ENCODE measurements around the gene PALLD. TPM values are rescaled to one million over a fixed set of nuclear protein-coding genes. Genes with fewer than 3 reads are reported as not detected.

Gene PALLD
- total RNA-seq, 2 experiments from 2014 or later: 2.4 to 2.8 TPM

DNA sequence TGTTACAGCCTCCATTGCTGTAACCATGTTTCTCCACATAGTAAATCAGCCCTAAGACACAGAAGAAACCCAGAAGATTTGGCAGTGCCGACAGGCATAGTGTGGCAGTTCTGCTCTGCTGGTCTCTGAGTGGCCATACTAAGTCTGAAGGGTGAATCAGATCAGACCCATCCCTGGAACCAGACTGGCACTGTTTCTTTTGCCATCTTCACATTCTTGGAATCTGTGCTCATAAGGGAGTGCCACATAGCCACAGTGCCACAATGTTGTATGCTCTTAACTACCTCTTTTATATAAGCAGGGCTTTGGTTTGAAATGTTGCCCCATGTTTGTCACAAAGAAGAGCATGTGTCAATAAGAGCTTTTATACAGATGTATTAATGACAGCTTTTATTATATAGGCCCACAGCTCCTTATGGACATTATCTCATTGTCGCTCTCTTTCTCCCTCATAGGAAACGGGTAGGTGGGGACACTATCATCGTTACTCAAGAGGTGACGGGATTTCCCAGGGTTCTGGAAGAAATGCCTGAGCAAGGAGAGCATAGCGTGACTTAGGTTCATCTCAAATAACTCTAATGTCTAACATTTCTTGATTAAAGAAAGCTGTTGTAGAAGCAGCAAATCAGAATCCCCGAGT, 385.0 kb downstream of the PALLD start:
- DNase-seq: no peak
- H3K4me3 Mint-ChIP-seq: no peak overlapping the region
- H3K36me3 Mint-ChIP-seq (ENCODE audit: low read depth): no peaks in the 10 kb centered on the region
- peaks cover 32% of the 10 kb centered on the region for H3K27me3 Mint-ChIP-seq
- ChIA-PET CTCF (interaction anchor here (1.5 kb wide), 1 partner anchor 10 kb away, joined by 4 read pairs; no protein-coding TSS in a partner anchor), POLR2A (no interaction called here)
- no peak overlapping the region for H3K27ac Mint-ChIP-seq
- no peaks in the 10 kb centered on the region for H3K9me3 Mint-ChIP-seq
- H3K4me1 Mint-ChIP-seq: peaks cover 8% of the 10 kb centered on the region

DNA sequence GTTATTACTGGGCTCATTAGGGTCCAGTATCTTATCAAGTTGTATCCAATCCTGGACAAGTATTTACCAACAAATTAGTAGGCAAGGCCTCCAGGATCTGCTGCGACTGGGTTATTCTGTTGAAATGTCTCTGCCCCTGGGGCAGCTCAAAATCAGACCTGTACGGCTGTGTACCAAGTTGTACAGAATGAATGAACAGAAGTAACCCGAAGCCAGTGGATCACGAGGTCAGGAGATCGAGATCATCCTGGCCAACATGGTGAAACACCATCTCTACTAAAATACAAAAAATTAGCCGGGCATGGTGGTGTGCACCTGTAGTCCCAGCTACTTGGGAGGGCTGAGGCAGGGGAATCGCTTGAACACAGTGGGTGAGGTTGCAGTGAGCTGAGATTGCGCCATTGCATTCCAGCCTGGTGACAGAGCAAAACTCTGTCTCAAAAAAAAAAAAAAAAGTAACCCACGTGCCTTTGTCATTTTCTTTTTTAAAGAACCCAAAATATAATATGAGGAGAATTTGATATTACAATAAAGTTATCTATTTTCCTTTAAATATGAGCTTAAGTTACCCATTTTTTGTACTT, 385.9 kb downstream of the PALLD start:
- CTCF ChIA-PET: interaction anchor here (1.5 kb wide), 1 partner anchor 9 kb away, joined by 4 read pairs; no protein-coding TSS in a partner anchor
- H3K4me3 Mint-ChIP-seq: no peak overlapping the region
- peaks cover 8% of the 10 kb centered on the region for H3K4me1 Mint-ChIP-seq
- H3K27me3 Mint-ChIP-seq: peaks cover 25% of the 10 kb centered on the region
- POLR2A ChIA-PET: no interaction called here
- no peak overlapping the region for H3K27ac Mint-ChIP-seq
- DNase-seq: no peak
- H3K36me3 Mint-ChIP-seq (ENCODE audit: low read depth): no peaks in the 10 kb centered on the region
- no peaks in the 10 kb centered on the region for H3K9me3 Mint-ChIP-seq

DNA sequence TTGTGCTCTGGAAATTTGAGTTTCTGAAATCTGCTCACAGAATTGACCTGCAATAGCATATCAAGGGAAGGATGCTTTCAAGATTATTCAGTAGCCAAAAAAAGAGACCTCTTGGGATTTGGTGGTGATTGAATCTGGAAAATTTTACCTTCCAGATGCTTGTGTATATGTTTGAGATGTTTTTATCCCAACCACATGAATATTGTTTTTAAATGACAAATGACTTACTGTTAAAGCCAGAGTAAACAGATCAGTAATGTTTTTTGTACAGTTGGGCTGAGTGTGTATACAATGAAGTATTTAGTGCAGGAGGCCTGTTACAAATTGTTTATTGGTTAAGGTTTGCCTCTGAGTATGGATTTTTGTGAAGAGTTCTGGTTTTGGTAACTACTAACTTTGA, 386.7 kb downstream of the PALLD start:
- CTCF ChIA-PET: no interaction called here
- no peak for DNase-seq
- H3K27me3 Mint-ChIP-seq: peaks cover 21% of the 10 kb centered on the region
- no peak overlapping the region for H3K27ac Mint-ChIP-seq
- no peak overlapping the region for H3K4me3 Mint-ChIP-seq
- POLR2A ChIA-PET: no interaction called here
- H3K36me3 Mint-ChIP-seq (ENCODE audit: low read depth): no peaks in the 10 kb centered on the region
- H3K9me3 Mint-ChIP-seq: no peaks in the 10 kb centered on the region
- H3K4me1 Mint-ChIP-seq: peaks cover 5% of the 10 kb centered on the region

DNA sequence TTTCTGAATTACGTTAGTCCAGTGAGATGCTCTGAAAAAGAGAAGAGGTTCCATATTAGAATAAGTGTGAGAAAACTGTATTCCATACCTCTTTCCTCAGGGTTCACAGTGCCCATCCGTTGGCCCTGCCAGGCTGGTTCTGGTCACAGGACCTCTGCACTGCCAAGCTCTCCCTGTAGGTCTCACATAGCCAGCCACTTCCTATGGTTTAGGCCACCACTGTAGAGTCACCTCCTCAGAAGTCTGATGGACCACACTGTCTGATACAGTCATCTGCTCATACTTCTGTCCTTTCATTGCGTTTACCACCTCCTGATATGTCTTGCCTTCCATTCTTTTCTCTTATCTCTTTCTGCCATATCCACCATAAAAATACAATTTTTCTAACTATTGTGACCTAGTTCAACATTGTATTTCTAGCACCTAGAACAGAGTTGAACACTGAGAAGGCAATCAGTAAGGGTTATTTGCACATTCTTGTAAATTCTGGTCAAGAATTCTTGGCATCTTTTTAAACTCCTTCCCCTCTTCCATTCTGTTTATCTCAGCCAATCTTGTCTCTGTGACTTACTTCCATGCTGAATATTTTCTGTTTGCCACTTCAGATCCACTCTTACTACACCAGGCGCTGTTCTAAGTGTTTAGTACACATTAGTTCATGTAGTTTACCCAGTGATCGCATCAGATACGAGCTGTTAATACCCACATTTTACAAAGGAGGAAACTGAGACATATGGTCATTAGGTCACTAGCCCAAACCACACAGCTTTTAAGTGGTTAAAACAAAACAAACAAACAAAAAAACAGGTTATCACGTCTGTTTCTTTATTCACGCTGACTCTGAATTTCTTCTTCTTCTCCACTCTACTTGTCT, 387.6 kb downstream of the PALLD start:
- no peak for DNase-seq
- Mint-ChIP-seq H3K9me3 (no peaks in the 10 kb centered on the region), H3K27me3 (peaks cover 12% of the 10 kb centered on the region), H3K36me3 (ENCODE audit: low read depth) (no peaks in the 10 kb centered on the region), H3K27ac (no peak overlapping the region), H3K4me1 (peaks cover 3% of the 10 kb centered on the region), H3K4me3 (no peak overlapping the region)
- ChIA-PET POLR2A (no interaction called here), CTCF (no interaction called here)

DNA sequence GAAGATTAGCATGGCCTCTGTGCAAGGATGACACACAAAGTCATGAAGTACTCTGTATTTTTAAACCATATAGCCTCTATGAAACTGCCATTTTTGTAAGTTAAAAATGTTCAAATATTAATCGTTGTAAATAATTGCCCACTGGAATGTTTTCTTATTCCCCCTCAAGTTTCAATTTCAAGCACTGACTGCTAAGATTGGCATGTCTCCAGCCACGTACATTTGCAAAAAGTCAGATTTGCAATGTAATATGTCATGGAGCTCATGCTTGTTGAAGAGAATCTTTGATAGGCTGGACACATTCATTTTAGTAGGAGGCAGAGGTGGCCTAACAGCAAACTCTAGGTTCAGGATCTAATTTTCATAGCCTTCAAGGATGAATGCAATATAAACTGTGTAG, 388.5 kb downstream of the PALLD start:
- H3K4me3 Mint-ChIP-seq: no peak overlapping the region
- H3K4me1 Mint-ChIP-seq: peaks cover 3% of the 10 kb centered on the region
- ChIA-PET POLR2A (no interaction called here), CTCF (interaction anchor here (0.7 kb wide), 1 partner anchor 405 kb away, joined by 3 read pairs; the partner anchor contains the start of gene DDX60L)
- DNase-seq: no peak
- no peaks in the 10 kb centered on the region for H3K36me3 Mint-ChIP-seq (ENCODE audit: low read depth)
- no peaks in the 10 kb centered on the region for H3K9me3 Mint-ChIP-seq
- H3K27me3 Mint-ChIP-seq: peaks cover 8% of the 10 kb centered on the region
- no peak overlapping the region for H3K27ac Mint-ChIP-seq

DNA sequence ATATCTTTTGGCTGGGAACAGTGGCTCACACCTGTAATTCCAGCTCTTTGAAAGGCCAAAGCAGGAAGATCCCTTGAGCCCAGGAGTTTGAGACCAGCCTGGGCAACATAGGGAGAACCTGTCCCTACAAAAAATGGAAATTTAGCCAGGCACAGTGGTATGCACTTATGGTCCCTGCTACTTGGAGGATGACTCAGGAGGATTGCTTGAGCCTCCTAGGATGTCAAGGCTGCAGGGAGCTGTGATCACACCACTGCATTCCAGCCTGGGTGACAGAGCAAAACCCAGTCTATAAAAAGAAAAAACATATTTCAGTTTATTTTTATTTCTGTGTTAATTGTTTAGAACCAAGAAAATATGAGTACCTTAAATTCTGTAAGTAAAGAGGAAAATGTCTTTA, 389.5 kb downstream of the PALLD start:
- no peaks in the 10 kb centered on the region for H3K9me3 Mint-ChIP-seq
- H3K36me3 Mint-ChIP-seq (ENCODE audit: low read depth): no peaks in the 10 kb centered on the region
- no peak overlapping the region for H3K27ac Mint-ChIP-seq
- CTCF ChIA-PET: interaction anchor here (0.7 kb wide), 2 partner anchors 20 to 406 kb away, joined by 3 to 4 read pairs; partner anchors contain the start of gene DDX60L
- no peaks in the 10 kb centered on the region for H3K4me1 Mint-ChIP-seq
- H3K27me3 Mint-ChIP-seq: peaks cover 2% of the 10 kb centered on the region
- DNase-seq: no peak
- POLR2A ChIA-PET: no interaction called here
- H3K4me3 Mint-ChIP-seq: no peak overlapping the region

DNA sequence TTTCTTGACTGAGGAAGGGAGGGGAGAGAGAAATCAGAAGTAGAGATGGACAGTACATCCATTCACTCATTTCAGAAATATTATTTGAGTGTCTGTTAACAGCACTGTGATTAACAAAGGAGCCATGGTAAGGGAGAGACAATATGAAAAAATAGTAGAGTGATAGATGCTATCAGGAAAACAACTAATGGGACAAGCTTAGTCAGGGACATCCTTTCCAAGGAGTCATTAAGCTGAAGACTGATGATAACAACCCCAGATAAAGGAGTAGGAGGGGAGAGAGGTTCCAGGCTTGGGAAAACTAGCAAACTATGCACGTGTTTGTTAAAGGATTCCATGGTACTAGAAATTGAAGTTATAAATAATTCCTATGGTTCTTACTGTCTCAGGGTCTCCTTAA, 391.0 kb downstream of the PALLD start:
- H3K9me3 Mint-ChIP-seq: no peaks in the 10 kb centered on the region
- no peak for DNase-seq
- no peaks in the 10 kb centered on the region for H3K27me3 Mint-ChIP-seq
- H3K27ac Mint-ChIP-seq: no peak overlapping the region
- no peaks in the 10 kb centered on the region for H3K36me3 Mint-ChIP-seq (ENCODE audit: low read depth)
- ChIA-PET CTCF (no interaction called here), POLR2A (no interaction called here)
- no peaks in the 10 kb centered on the region for H3K4me1 Mint-ChIP-seq
- no peak overlapping the region for H3K4me3 Mint-ChIP-seq

DNA sequence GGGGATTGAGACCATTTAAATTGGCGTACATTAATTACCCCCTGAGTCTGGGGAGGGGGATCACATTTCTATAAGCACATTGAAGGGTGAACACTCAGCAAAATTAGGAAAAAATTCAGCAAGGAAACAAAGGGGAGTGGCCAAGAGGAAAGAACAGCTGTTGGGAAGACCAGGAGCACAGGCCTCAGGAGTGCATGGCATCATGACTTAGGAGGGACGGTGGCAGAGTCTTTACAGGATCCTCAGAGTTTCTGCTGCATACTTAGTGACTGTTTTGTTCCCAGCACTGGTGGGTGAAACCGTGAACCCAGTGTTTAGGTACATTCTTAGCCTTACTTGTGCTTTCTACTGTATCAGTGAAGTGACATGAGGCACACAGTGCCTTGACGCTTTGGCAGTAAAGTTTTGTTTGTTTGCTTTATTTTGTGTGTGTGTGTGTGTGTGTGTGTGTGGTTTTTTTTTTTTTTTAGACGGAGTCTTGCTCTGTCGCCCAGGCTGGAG, 391.9 kb downstream of the PALLD start:
- ChIA-PET POLR2A (no interaction called here), CTCF (interaction anchor here (0.6 kb wide), 1 partner anchor 16 kb away, joined by 3 read pairs; no protein-coding TSS in a partner anchor)
- no peaks in the 10 kb centered on the region for H3K9me3 Mint-ChIP-seq
- no peak for DNase-seq
- H3K4me1 Mint-ChIP-seq: no peaks in the 10 kb centered on the region
- no peaks in the 10 kb centered on the region for H3K36me3 Mint-ChIP-seq (ENCODE audit: low read depth)
- no peak overlapping the region for H3K27ac Mint-ChIP-seq
- no peaks in the 10 kb centered on the region for H3K27me3 Mint-ChIP-seq
- H3K4me3 Mint-ChIP-seq: no peak overlapping the region

DNA sequence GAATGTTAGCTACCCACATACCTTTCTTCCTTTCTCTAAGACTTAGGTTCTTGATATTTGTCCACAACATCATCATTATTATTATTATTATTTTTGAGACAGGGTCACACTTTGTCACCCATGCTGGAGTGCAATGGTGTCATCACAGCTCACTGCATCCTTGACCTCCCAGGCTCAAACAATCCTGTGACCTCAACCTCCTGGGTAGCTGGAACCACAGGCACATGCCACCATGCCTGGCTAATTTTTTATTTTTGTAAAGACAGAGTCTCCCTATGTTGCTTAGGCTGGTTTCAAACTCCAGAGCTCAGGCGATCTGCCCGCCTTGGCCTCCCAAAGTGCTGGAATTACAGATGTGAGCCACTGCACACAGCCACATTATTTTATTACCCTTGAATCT, 394.2 kb downstream of the PALLD start:
- H3K4me3 Mint-ChIP-seq: no peak overlapping the region
- no peak for DNase-seq
- no peaks in the 10 kb centered on the region for H3K27me3 Mint-ChIP-seq

DNA sequence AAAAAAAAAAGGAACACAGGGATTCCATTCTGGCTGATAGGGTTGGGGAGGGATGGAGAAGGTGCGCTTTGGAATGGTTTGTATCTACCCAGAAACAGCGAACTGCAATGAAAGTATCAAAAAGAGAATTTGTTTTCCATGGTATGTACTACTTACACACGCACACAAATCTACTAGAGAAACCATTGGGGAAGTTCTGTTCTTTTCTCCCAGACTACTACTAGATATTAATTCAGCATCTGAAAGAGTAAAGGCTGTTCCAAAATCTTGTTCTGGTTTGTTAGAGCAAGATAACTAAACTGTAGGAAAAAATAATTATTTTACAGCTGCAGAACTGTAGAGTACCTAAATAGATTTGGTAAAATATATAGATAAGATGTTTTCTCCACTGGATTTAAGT, 394.8 kb downstream of the PALLD start:
- Mint-ChIP-seq H3K4me3 (no peak overlapping the region), H3K4me1 (no peaks in the 10 kb centered on the region), H3K27me3 (no peaks in the 10 kb centered on the region), H3K9me3 (no peaks in the 10 kb centered on the region), H3K27ac (no peak overlapping the region), H3K36me3 (ENCODE audit: low read depth) (no peaks in the 10 kb centered on the region)
- CTCF ChIA-PET: interaction anchor here (1.2 kb wide), 1 partner anchor 9 kb away, joined by 4 read pairs; no protein-coding TSS in a partner anchor
- DNase-seq: no peak
- POLR2A ChIA-PET: no interaction called here

More for the DNA sequence above, 394.2 kb downstream of the PALLD start:
- no peak overlapping the region for H3K27ac Mint-ChIP-seq
- no peaks in the 10 kb centered on the region for H3K36me3 Mint-ChIP-seq (ENCODE audit: low read depth)
- H3K9me3 Mint-ChIP-seq: no peaks in the 10 kb centered on the region
- H3K4me1 Mint-ChIP-seq: no peaks in the 10 kb centered on the region
- ChIA-PET CTCF (no interaction called here), POLR2A (no interaction called here)

DNA sequence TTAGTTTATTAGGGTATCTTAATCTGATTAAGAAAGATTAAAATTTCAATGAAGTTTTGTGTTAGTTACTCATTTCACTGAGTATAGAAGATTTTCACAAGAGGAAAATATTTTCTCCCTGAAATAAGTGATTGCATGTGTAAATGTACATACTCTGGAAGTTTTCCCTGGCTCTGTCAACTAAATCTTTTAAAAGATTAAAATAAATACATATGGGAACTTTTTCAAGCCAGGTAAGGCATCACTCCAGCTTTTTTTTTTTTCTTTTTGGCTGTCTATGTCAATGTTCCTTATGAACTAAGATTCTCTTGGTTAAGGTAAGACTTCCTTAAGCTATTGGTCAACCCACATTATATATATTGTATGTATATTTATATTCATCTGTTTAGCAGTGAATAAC, 395.6 kb downstream of the PALLD start:
- CTCF ChIA-PET: interaction anchor here (0.9 to 1.2 kb wide), 2 partner anchors 10 to 118 kb away, joined by 3 to 4 read pairs; partner anchors contain the start of gene CBR4
- H3K4me1 Mint-ChIP-seq: no peaks in the 10 kb centered on the region
- no peaks in the 10 kb centered on the region for H3K36me3 Mint-ChIP-seq (ENCODE audit: low read depth)
- H3K9me3 Mint-ChIP-seq: no peaks in the 10 kb centered on the region
- H3K27ac Mint-ChIP-seq: no peak overlapping the region
- POLR2A ChIA-PET: no interaction called here
- no peak overlapping the region for H3K4me3 Mint-ChIP-seq
- DNase-seq: no peak
- no peaks in the 10 kb centered on the region for H3K27me3 Mint-ChIP-seq

DNA sequence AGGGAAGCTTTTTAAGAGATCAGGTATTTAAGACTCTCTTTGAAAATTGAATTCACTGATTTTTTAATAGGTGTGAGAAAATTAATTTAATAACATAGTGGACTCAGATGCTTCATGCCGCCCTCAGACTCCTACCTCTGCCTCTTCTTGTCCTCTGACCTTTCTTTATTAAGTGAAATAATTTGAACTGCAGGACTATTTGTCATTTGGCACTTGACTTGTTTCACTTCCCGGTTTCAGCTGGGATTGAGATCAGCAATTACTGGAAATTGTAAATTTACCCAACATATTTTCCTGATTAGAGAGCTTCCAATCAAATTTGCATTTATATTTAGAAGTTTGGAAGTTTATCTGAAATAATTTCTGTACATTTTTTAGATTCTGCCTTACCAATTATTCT, 396.4 kb downstream of the PALLD start:
- POLR2A ChIA-PET: no interaction called here
- Mint-ChIP-seq H3K27me3 (no peaks in the 10 kb centered on the region), H3K9me3 (no peaks in the 10 kb centered on the region), H3K4me1 (no peaks in the 10 kb centered on the region), H3K27ac (no peak overlapping the region), H3K4me3 (no peak overlapping the region), H3K36me3 (ENCODE audit: low read depth) (no peaks in the 10 kb centered on the region)
- CTCF ChIA-PET: interaction anchor here (0.7 to 1.0 kb wide), 3 partner anchors 117 to 917 kb away, joined by 3 read pairs; partner anchors contain the start of gene CBR4
- DNase-seq: no peak

DNA sequence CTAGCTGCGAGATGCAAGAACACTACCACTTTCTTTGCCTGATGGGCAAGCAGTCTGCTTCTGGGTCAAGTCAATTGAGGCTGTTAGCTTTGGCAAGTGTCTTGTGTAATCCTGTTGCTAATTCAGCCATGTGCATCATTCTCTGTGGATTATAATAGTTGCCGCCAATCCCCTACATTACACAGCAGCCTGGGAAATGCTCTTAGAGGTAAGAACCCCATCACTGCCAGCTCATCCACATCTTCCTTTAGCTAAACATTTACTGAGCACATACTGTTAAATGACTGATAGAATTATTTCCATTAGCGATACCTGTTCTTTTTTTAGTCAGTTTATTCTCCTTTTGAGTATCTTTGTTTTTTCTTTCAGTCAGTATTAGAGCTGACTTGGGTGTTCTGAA, 397.0 kb downstream of the PALLD start:
- H3K27ac Mint-ChIP-seq: no peak overlapping the region
- H3K27me3 Mint-ChIP-seq: no peaks in the 10 kb centered on the region
- no peak for DNase-seq
- ChIA-PET POLR2A (no interaction called here), CTCF (interaction anchor here (0.7 to 1.0 kb wide), 2 partner anchors 19 to 124 kb away, joined by 3 read pairs; no protein-coding TSS in a partner anchor)
- H3K4me1 Mint-ChIP-seq: no peaks in the 10 kb centered on the region
- no peak overlapping the region for H3K4me3 Mint-ChIP-seq
- no peaks in the 10 kb centered on the region for H3K36me3 Mint-ChIP-seq (ENCODE audit: low read depth)
- H3K9me3 Mint-ChIP-seq: no peaks in the 10 kb centered on the region

All from activated CD4-positive, alpha-beta T cell treated with anti-CD3 and anti-CD28 coated beads, Interleukin-2, amount 10 ng/mL, durations not matched to agents 7 days and 5 days (primary cell).